Mesendoderm (in vitro differentiated cells): ENCODE measurements around the gene PIK3R3.

Experiments used
- DNase-seq: peaks from one replicate; pipeline ENCODE4 v3.0.0; 2013
- H2AK5ac ChIP-seq: 2 replicates; pipeline ENCODE4 v1.6.1; 2013; ENCODE audit warnings: low read length, inconsistent platforms
- H2BK120ac ChIP-seq: 2 replicates; pipeline ENCODE4 v1.6.1; 2013; ENCODE audit warnings: low read depth, mild to moderate bottlenecking, low read length, moderate library complexity, mixed read lengths
- H2BK15ac ChIP-seq: replicated peaks from 2 replicates; pipeline ENCODE4 v1.6.1; 2013; ENCODE audit warnings: low read depth, mild to moderate bottlenecking, moderate library complexity
- H2BK5ac ChIP-seq: 2 replicates; pipeline ENCODE4 v1.6.1; 2013; ENCODE audit warnings: low read length, inconsistent platforms
- H3K18ac ChIP-seq: 2 replicates; pipeline ENCODE4 v1.6.1; 2013; ENCODE audit warnings: mild to moderate bottlenecking, low read length, mixed read lengths
- H3K23ac ChIP-seq: one replicate; pipeline ENCODE4 v1.6.1; 2013; ENCODE audit warnings: low read length
- H3K27ac ChIP-seq: 2 replicates; pipeline ENCODE4 v1.5.1; 2013; ENCODE audit warnings: low read depth, mild to moderate bottlenecking, inconsistent platforms, low read length, moderate library complexity
- H3K27me3 ChIP-seq: 2 replicates; pipeline ENCODE4 v1.6.1; 2013; ENCODE audit warnings: low read length, control low read depth, mild to moderate bottlenecking, inconsistent platforms; ENCODE audit not compliant: insufficient read depth, poor library complexity
- H3K36me3 ChIP-seq: 2 replicates; pipeline ENCODE4 v1.6.1; 2013; ENCODE audit warnings: low read length, inconsistent platforms; ENCODE audit not compliant: control insufficient read depth, insufficient read depth
- H3K4ac ChIP-seq: one replicate; pipeline ENCODE4 v1.6.1; 2013; ENCODE audit warnings: low read depth, mild to moderate bottlenecking, low read length, moderate library complexity
- H3K4me1 ChIP-seq: 2 replicates; pipeline ENCODE4 v1.6.1; 2013; ENCODE audit warnings: low read depth, low read length, inconsistent platforms; ENCODE audit not compliant: control insufficient read depth
- H3K4me2 ChIP-seq: 2 replicates; pipeline ENCODE4 v1.6.1; 2013; ENCODE audit warnings: low read length
- H3K4me3 ChIP-seq: 2 replicates; pipeline ENCODE4 v1.5.1; 2013; ENCODE audit warnings: mild to moderate bottlenecking, low read length
- H3K56ac ChIP-seq: one replicate; pipeline ENCODE4 v1.6.1; 2013; ENCODE audit warnings: low read length
- H3K79me1 ChIP-seq: 2 replicates; pipeline ENCODE4 v1.6.1; 2013; ENCODE audit warnings: low read length, inconsistent platforms
- H3K79me2 ChIP-seq: 2 replicates; pipeline ENCODE4 v1.6.1; 2013; ENCODE audit warnings: mild to moderate bottlenecking, low read length; ENCODE audit not compliant: control insufficient read depth, insufficient read depth
- H3K9ac ChIP-seq: 2 replicates; pipeline ENCODE4 v1.6.1; 2013; ENCODE audit warnings: low read length, inconsistent platforms
- H4K5ac ChIP-seq: one replicate; pipeline ENCODE4 v1.6.1; 2013; ENCODE audit warnings: low read length
- H4K8ac ChIP-seq: one replicate; pipeline ENCODE4 v1.6.1; 2013; ENCODE audit warnings: low read depth, mild to moderate bottlenecking, control low read depth, low read length, moderate library complexity
- WGBS: extraction: QIAGEN DNeasy Blood & Tissue Kit; methylation state at CpG from one replicate; pipeline ENCODE4 v1.1.7; 2013; ENCODE audit warnings: low lambda C conversion rate, missing lambda C conversion rate; ENCODE audit not compliant: insufficient coverage; ENCODE audit errors: extremely low coverage; 5-methylcytosine and 5-hydroxymethylcytosine counted together

PIK3R3 gene

DNA sequence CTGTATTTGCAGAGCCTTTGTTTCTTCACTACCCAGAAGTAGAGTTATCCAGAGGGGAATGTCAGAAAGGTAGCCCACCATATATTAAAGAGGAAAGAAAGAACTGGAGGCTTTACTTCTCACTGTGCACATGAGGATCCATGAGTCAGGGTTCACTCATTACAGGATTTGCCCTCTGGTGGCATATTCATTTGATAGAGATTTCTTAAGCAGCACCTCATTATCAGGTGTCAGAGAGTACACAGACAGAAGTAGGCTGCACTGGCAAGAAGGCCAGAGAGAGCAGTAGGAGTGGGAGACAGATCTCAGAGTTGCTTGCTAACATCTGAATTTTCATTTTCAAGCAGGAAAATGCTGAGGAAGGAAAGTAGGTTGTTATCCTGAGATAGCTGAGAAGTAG lies 123.8 kb downstream of the PIK3R3 start:
- Histone ChIP-seq H3K79me1 (no peaks in the 10 kb centered on the region), H2BK15ac (no peak overlapping the region), H3K4me1 (no peaks in the 10 kb centered on the region), H2AK5ac (no peak overlapping the region), H3K4ac (no peak overlapping the region), H3K79me2 (no peaks in the 10 kb centered on the region), H3K23ac (no peak overlapping the region), H3K9ac (no peak overlapping the region), H4K8ac (no peak overlapping the region), H3K4me3 (no peak overlapping the region), H3K18ac (no peak overlapping the region), H3K56ac (no peak overlapping the region), H3K36me3 (peaks cover 8% of the 10 kb centered on the region), H3K27me3 (no peaks in the 10 kb centered on the region), H3K27ac (no peak overlapping the region), H4K5ac (no peak overlapping the region), H2BK120ac (no peak overlapping the region), H3K4me2 (no peak overlapping the region), H2BK5ac (no peak overlapping the region)
- DNase-seq, result peak; percentile 13

DNA sequence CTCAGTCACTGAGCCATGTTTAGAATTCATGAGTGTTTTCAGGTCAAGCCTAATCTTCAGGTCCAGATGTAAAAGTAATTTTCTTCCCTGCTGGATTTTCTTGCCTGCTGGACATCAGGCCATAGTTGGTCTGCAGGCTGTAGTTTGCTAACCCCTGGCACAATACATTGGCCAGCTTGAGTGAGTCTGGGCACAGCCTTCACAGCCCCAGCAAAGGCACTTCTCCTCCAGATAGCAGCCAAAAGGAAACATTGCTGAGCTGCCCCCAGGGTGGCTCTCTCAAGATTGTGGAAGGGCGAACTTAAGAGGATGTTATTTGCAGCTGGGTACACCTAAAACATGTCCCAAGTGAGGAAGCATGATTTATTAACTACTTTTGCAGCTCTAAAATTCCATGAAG lies 126.8 kb downstream of the PIK3R3 start:
- Histone ChIP-seq H3K4me3 (no peak overlapping the region), H4K5ac (no peak overlapping the region), H3K27me3 (no peaks in the 10 kb centered on the region), H4K8ac (no peak overlapping the region), H2BK120ac (no peak overlapping the region), H3K18ac (no peak overlapping the region), H3K23ac (no peak overlapping the region), H3K4me1 (no peaks in the 10 kb centered on the region), H3K4me2 (no peak overlapping the region), H3K79me2 (no peaks in the 10 kb centered on the region), H3K79me1 (no peaks in the 10 kb centered on the region), H2AK5ac (no peak overlapping the region), H3K27ac (no peak overlapping the region), H2BK15ac (no peak overlapping the region), H3K4ac (no peak overlapping the region), H3K56ac (no peak overlapping the region), H3K9ac (no peak overlapping the region), H3K36me3 (peaks cover 5% of the 10 kb centered on the region), H2BK5ac (no peak overlapping the region)
- WGBS, result no CpG with 5 or more reads among the region's 1 CpG
- no peak for DNase-seq

DNA sequence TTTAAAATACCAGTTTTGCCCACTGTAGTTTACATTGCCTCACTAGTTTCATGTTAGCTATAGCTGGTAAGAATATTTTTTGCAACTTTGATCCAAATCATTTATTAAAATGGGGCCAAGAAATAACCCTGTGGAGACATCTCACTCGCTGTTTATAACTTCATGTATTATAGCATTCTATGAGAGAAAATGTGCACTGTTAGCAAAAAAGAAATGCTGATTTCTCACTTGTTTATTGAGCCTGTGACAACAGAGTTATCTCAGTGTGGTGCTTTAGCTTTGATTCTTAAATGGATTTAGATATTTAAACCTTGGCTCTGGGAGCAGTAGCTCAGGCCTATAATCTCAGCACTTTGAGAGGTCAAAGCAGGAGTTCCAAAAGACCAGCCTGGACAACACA lies 127.9 kb downstream of the PIK3R3 start:
- no peak overlapping the region for H3K23ac ChIP-seq
- H3K4ac ChIP-seq, result no peak overlapping the region
- no peak overlapping the region for H3K9ac ChIP-seq
- no peaks in the 10 kb centered on the region for H3K79me2 ChIP-seq
- H3K56ac ChIP-seq, result no peak overlapping the region
- H3K18ac ChIP-seq, result no peak overlapping the region
- H3K79me1 ChIP-seq, result no peaks in the 10 kb centered on the region
- no peak overlapping the region for H2BK120ac ChIP-seq
- no peak overlapping the region for H3K4me2 ChIP-seq
- no CpG with 5 or more reads among the region's 1 CpG for WGBS
- no peak overlapping the region for H2BK5ac ChIP-seq
- peaks cover 3% of the 10 kb centered on the region for H3K36me3 ChIP-seq
- H3K4me1 ChIP-seq, result no peaks in the 10 kb centered on the region
- no peak for DNase-seq
- no peak overlapping the region for H2BK15ac ChIP-seq
- H3K27ac ChIP-seq, result no peak overlapping the region
- no peak overlapping the region for H2AK5ac ChIP-seq
- no peaks in the 10 kb centered on the region for H3K27me3 ChIP-seq
- H3K4me3 ChIP-seq, result no peak overlapping the region
- no peak overlapping the region for H4K8ac ChIP-seq
- H4K5ac ChIP-seq, result no peak overlapping the region

DNA sequence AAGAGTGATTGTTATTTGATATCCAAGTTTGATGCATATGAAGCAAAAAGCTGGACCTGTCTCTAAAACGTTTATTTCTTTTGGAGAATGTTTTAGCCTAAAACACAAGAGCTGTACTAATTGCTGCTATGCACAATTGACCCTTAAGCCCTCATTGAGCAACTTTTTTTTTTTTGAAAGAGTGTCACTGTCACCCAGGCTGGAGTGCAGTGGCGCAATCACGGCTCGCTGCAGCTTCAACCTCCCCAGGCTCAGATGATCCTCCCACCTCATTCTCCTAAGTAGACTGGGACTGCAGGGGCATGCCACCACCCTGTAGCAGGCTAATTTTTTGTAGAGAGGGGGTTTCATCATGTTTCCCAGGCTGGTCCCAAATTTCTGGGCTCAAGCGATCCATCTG lies 129.1 kb downstream of the PIK3R3 start:
- Histone ChIP-seq H3K56ac (no peak overlapping the region), H3K79me1 (no peaks in the 10 kb centered on the region), H3K23ac (no peak overlapping the region), H3K79me2 (no peaks in the 10 kb centered on the region), H2AK5ac (no peak overlapping the region), H2BK5ac (no peak overlapping the region), H4K8ac (no peak overlapping the region), H3K4me1 (no peaks in the 10 kb centered on the region), H3K4ac (no peak overlapping the region), H3K18ac (no peak overlapping the region), H3K36me3 (peaks cover 1% of the 10 kb centered on the region), H3K4me3 (no peak overlapping the region), H4K5ac (no peak overlapping the region), H2BK15ac (no peak overlapping the region), H3K4me2 (no peak overlapping the region), H3K27me3 (no peaks in the 10 kb centered on the region), H2BK120ac (no peak overlapping the region), H3K27ac (no peak overlapping the region), H3K9ac (no peak overlapping the region)
- no CpG with 5 or more reads among the region's 5 CpGs for WGBS
- no peak for DNase-seq

DNA sequence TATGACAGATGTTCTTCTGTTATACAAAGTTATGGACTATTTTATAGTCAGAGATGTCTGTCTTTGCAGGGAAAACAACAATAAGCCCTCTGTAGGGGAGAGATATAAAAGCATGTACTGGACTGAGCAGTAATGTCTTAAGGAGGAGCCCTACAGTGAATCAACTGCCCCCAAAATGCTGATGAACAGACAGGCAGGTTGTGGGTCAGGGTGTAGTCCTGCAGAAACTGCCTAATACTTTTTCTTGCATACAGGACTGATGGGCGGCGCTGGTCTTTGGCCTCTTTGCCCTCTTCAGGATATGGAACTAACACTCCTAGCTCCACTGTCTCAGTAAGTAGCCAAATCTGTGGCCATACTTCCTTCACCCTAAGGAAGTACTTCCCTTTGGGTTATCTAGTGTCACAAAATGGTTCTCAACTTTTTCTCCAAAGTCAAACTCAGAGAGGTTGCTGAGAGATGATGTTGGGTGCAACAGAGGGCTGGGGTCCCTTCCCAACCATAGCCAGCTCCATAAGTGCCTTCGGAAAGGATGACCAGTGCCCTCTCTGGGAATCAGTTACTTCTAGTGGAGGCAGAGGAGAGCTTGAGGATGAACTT lies 129.8 kb downstream of the PIK3R3 start:
- Histone ChIP-seq H2BK120ac (no peak overlapping the region), H3K36me3 (no peaks in the 10 kb centered on the region), H3K56ac (no peak overlapping the region), H2AK5ac (no peak overlapping the region), H3K4ac (no peak overlapping the region), H3K9ac (no peak overlapping the region), H3K4me1 (no peaks in the 10 kb centered on the region), H3K4me3 (no peak overlapping the region), H2BK5ac (no peak overlapping the region), H4K5ac (no peak overlapping the region), H3K79me1 (no peaks in the 10 kb centered on the region), H4K8ac (no peak overlapping the region), H3K27ac (no peak overlapping the region), H3K18ac (no peak overlapping the region), H3K79me2 (no peaks in the 10 kb centered on the region), H3K4me2 (no peak overlapping the region), H3K27me3 (no peaks in the 10 kb centered on the region), H2BK15ac (no peak overlapping the region), H3K23ac (no peak overlapping the region)
- DNase-seq, result no peak
- WGBS, result no CpG with 5 or more reads among the region's 3 CpGs

DNA sequence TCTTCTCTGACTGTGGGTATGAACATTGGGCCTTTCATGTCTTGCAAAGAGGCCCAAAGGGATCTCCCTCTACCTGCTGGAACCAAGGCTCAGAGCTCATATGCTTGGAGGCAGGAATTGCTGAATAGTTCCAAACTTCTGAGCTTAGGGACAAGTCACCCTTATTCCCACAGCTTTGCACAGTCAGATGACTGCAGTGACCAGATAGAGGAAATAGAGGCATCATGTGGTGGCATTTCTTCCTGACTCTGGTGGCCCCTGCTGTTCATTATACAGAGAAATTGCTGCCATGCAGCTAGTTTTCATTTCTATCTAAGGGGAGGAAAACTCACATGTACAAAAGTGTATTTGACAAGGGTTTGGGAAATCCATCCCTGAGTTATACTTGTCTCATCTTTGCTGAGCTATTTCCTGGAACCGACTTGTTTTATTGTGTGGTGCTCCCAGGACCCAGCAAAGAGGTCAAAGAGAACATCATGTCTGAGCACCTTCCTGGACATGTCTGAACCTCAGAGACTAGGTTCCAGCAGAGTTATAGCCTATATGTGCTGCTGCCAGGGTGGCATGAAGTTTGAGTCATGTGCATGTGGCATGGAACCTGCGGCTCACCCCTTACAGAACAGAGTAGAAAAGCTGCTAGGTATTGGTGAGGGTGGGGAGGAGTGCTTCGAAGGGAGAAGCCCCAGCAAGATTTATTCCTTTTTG lies 131.2 kb downstream of the PIK3R3 start:
- no peak overlapping the region for H2AK5ac ChIP-seq
- no peak overlapping the region for H3K9ac ChIP-seq
- no peak overlapping the region for H3K56ac ChIP-seq
- H3K4ac ChIP-seq, result no peak overlapping the region
- no peak overlapping the region for H2BK15ac ChIP-seq
- no peaks in the 10 kb centered on the region for H3K4me1 ChIP-seq
- no peaks in the 10 kb centered on the region for H3K36me3 ChIP-seq
- no peak overlapping the region for H4K8ac ChIP-seq
- H3K27me3 ChIP-seq, result no peaks in the 10 kb centered on the region
- no peaks in the 10 kb centered on the region for H3K79me1 ChIP-seq
- H3K23ac ChIP-seq, result no peak overlapping the region
- no peak overlapping the region for H2BK5ac ChIP-seq
- H3K79me2 ChIP-seq, result no peaks in the 10 kb centered on the region
- DNase-seq, result no peak
- no peak overlapping the region for H3K4me2 ChIP-seq
- no peak overlapping the region for H3K27ac ChIP-seq
- no peak overlapping the region for H3K18ac ChIP-seq
- WGBS, result no CpG with 5 or more reads among the region's 3 CpGs
- no peak overlapping the region for H3K4me3 ChIP-seq
- no peak overlapping the region for H4K5ac ChIP-seq
- H2BK120ac ChIP-seq, result no peak overlapping the region
